ENCODE measurements around the gene XPR1.

- TF ChIP-seq POLR2AphosphoS2 (IDR thresholded peaks at IDR 0.05; ENCODE audit: low read depth, low read length) (no peak), NR2C2 (IDR thresholded peaks at IDR 0.05; ENCODE audit: borderline replicate concordance, control insufficient read depth, insufficient read length, low read depth) (no peak), MAX (IDR thresholded peaks at IDR 0.05; ENCODE audit: low read depth, low read length) (no peak), POLR2AphosphoS5 (IDR thresholded peaks at IDR 0.05; ENCODE audit: low read length) (no peak), EZH2 (IDR thresholded peaks at IDR 0.05; ENCODE audit: borderline replicate concordance, control insufficient read depth, low read depth, low read length) (no peak), NFYB (IDR thresholded peaks at IDR 0.05; ENCODE audit: insufficient read depth, low read depth, low read length) (no peak), GATAD2B (conservative IDR thresholded peaks at IDR 0.05; ENCODE audit: low read depth) (no peak), NFIC (IDR thresholded peaks at IDR 0.05; ENCODE audit: low read depth, low read length) (no peak), SRF (IDR thresholded peaks at IDR 0.05; ENCODE audit: low read depth in 2 of 2, low read length in 2 of 2) (no peak), SIX5 (IDR thresholded peaks at IDR 0.05; ENCODE audit: low read depth, low read length, severe bottlenecking) (no peak)
Measured at GRCh38 chr1:180695282-180695681, 63.5 kb downstream of the XPR1 start.
